Endodermal cell (in vitro differentiated cells): ENCODE measurements around the gene AKAP11. TPM values are rescaled to one million over a fixed set of nuclear protein-coding genes. Genes with fewer than 3 reads are reported as not detected.

Source experiments
- DNase-seq: peaks from one replicate; pipeline ENCODE4 v3.0.0-alpha.2; 2017
- H3K27ac ChIP-seq: 2 replicates; pipeline ENCODE4 v1.5.1; 2013; ENCODE audit warnings: mild to moderate bottlenecking, low read depth, low read length, moderate library complexity
- H3K27me3 ChIP-seq: 2 replicates; pipeline ENCODE4 v1.6.1; 2013; ENCODE audit warnings: mild to moderate bottlenecking, low read length, moderate library complexity; ENCODE audit not compliant: insufficient read depth, control insufficient read depth, poor library complexity, severe bottlenecking
- H3K36me3 ChIP-seq: 2 replicates; pipeline ENCODE4 v1.7.0; 2013; ENCODE audit warnings: mild to moderate bottlenecking, low read length, moderate library complexity; ENCODE audit not compliant: control insufficient read depth, insufficient read depth
- H3K4me1 ChIP-seq: one replicate; pipeline ENCODE4 v1.7.0; 2013; ENCODE audit warnings: low read length; ENCODE audit not compliant: control insufficient read depth, insufficient read depth
- H3K4me3 ChIP-seq: 2 replicates; pipeline ENCODE4 v1.5.1; 2013; ENCODE audit warnings: mild to moderate bottlenecking, low read length, moderate library complexity
- H3K9ac ChIP-seq: 2 replicates; pipeline ENCODE4 v1.6.1; 2013; ENCODE audit warnings: mild to moderate bottlenecking, low read length, moderate library complexity; ENCODE audit not compliant: poor library complexity, severe bottlenecking; ENCODE audit errors: extremely low read depth
- H3K9me3 ChIP-seq: 2 replicates; pipeline ENCODE4 v1.6.1; 2013; ENCODE audit warnings: mild to moderate bottlenecking, low read length, moderate library complexity; ENCODE audit not compliant: control insufficient read depth
- H3K27ac Mint-ChIP-seq: 2 replicates; pipeline ENCODE4 v1.8.0; 2020; ENCODE audit warnings: mixed read lengths
- H3K27me3 Mint-ChIP-seq: 2 replicates; pipeline ENCODE4 v1.8.0; 2021; ENCODE audit warnings: mild to moderate bottlenecking, mixed read lengths; ENCODE audit not compliant: insufficient read depth
- H3K36me3 Mint-ChIP-seq: 2 replicates; pipeline ENCODE4 v1.8.0; 2020; ENCODE audit warnings: low read depth, mixed read lengths
- H3K4me1 Mint-ChIP-seq: 2 replicates; pipeline ENCODE4 v1.8.0; 2020; ENCODE audit warnings: mixed read lengths
- H3K4me3 Mint-ChIP-seq: 2 replicates; pipeline ENCODE4 v1.8.0; 2020; ENCODE audit warnings: mild to moderate bottlenecking, moderate library complexity, mixed read lengths
- H3K9me3 Mint-ChIP-seq: 2 replicates; pipeline ENCODE4 v1.8.0; 2020; ENCODE audit warnings: mild to moderate bottlenecking, mixed read lengths
- CTCF ChIP-seq: fragments of 200-600 bp; sonication (generic); conservative IDR thresholded peaks from 2 replicates; pipeline ENCODE4 v1.5.0; 2021; ENCODE audit warnings: antibody characterized with exemption, mild to moderate bottlenecking
- WGBS, 2 experiments: methylation state at CpG; one replicate each; pipeline versions ENCODE4 v1.1.5 to v1.1.7; 2013; ENCODE audit warnings: missing lambda C conversion rate in 2 of 2, mixed read lengths in 1 of 2; ENCODE audit not compliant: insufficient coverage in 1 of 2, insufficient read length in 1 of 2; 5-methylcytosine and 5-hydroxymethylcytosine counted together
- total RNA-seq, 2 donors: library from RNA; stranded (reverse); fragmentation: NEBNext Ultra II Directional in 1 of 2; extraction: Animal tissue kit (Norgen Biotek cat#: 25700) in 1 of 2; gene quantifications; 2 replicates in 1 of 2; 3 replicates in 1 of 2; pipeline ENCODE4 v1.2.1, GENCODE V29; 2021

Gene AKAP11
- total RNA-seq, 2 donors from 2014 or later: 16.9 to 17.6 TPM

- no peaks in the 10 kb centered on the region for H3K27me3 ChIP-seq
- H3K4me3 ChIP-seq: no peak overlapping the region
- Mint-ChIP-seq H3K9me3 (no peaks in the 10 kb centered on the region), H3K36me3 (peaks cover 19% of the 10 kb centered on the region), H3K27ac (peak overlapping the region; percentile 52), H3K27me3 (no peaks in the 10 kb centered on the region), H3K4me3 (no peak overlapping the region), H3K4me1 (peaks cover 19% of the 10 kb centered on the region)
- H3K9me3 ChIP-seq: no peaks in the 10 kb centered on the region
- no peak overlapping the region for H3K9ac ChIP-seq
- no peak for DNase-seq
- TF ChIP-seq CTCF: peak; percentile 27
- H3K27ac ChIP-seq: no peak overlapping the region
- H3K36me3 ChIP-seq: peaks cover 25% of the 10 kb centered on the region
- H3K4me1 ChIP-seq: peaks cover 7% of the 10 kb centered on the region
- WGBS, 2 experiments: 68 to 82% methylated on average over 2 to 3 of the region's 3 CpGs
Observed at GRCh38 chr13:42284068-42284467, 12.1 kb downstream of the AKAP11 start.

DNA sequence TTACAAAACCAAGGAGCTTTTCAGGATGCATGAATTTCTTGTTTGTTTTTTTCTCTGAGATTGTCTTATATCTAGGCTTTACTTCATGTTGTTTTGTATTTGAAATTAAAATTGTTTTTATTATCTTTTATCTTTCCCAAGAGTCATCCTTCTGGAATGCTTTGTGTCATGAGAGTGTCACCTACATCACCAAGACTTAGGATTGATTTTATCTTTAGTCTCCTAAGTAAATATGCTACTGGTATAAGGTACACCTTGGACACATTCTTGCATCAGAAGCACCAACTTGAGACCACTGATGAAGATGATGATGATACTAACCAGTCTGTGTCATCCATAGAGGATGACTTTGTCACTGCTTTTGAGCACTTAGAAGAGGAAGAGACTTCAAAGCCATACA is 26.4 kb downstream of the AKAP11 start:
- Mint-ChIP-seq H3K4me1 (peaks cover 11% of the 10 kb centered on the region), H3K27me3 (no peaks in the 10 kb centered on the region), H3K27ac (no peak overlapping the region), H3K4me3 (no peak overlapping the region), H3K36me3 (peaks cover 53% of the 10 kb centered on the region), H3K9me3 (no peaks in the 10 kb centered on the region)
- Histone ChIP-seq H3K4me3 (no peak overlapping the region), H3K27me3 (no peaks in the 10 kb centered on the region), H3K9ac (no peak overlapping the region), H3K4me1 (peaks cover 14% of the 10 kb centered on the region), H3K9me3 (no peaks in the 10 kb centered on the region), H3K36me3 (peaks cover 60% of the 10 kb centered on the region), H3K27ac (no peak overlapping the region)
- TF ChIP-seq CTCF: no peak
- no peak for DNase-seq

DNA sequence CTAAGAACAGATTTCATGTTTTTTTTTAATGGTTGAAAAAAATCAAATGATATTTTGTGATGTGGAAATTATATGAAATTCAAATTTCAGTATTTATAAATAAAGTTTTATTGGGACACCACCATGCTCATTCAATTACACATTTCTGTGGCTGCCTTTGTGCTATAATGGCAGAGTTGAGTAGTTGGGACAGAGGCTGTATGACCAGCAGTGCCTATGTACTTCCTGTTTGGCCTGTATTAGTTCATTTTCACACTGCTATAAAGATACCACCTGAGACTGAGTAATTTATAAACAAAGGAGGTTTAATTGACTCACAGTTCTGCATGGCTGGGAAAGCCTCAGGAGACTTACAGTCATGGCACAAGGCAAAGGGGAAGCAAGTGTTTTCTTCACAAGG is 33.6 kb downstream of the AKAP11 start:
- TF ChIP-seq CTCF: no peak
- Mint-ChIP-seq H3K9me3 (no peaks in the 10 kb centered on the region), H3K4me3 (no peak overlapping the region), H3K27me3 (no peaks in the 10 kb centered on the region), H3K27ac (no peak overlapping the region), H3K4me1 (peaks cover 11% of the 10 kb centered on the region), H3K36me3 (peaks cover 74% of the 10 kb centered on the region)
- Histone ChIP-seq H3K36me3 (peaks cover 60% of the 10 kb centered on the region), H3K9ac (no peak overlapping the region), H3K27ac (no peak overlapping the region), H3K4me1 (peaks cover 17% of the 10 kb centered on the region), H3K9me3 (no peaks in the 10 kb centered on the region), H3K4me3 (no peak overlapping the region), H3K27me3 (no peaks in the 10 kb centered on the region)
- no peak for DNase-seq
